LNCaP clone FGC (cell line): ENCODE results near the gene FYN.

ENCODE experiments used
- DNase-seq: peaks from one replicate; pipeline ENCODE4 v3.0.0-alpha.2; 2011; ENCODE audit warnings: low read depth
- H3K4me3 ChIP-seq: 2 replicates; pipeline ENCODE4 v1.5.1; 2011; ENCODE audit warnings: mild to moderate bottlenecking, low read depth, low read length, control low read depth
- TF ChIP-seq, protein P1 (sequence below): IDR thresholded peaks from 2 replicates; pipeline ENCODE4 v1.5.1; 2012; ENCODE audit warnings: mild to moderate bottlenecking; ENCODE audit not compliant: control insufficient read depth, insufficient read depth; ENCODE audit errors: extremely low read depth

The FYN gene

DNA sequence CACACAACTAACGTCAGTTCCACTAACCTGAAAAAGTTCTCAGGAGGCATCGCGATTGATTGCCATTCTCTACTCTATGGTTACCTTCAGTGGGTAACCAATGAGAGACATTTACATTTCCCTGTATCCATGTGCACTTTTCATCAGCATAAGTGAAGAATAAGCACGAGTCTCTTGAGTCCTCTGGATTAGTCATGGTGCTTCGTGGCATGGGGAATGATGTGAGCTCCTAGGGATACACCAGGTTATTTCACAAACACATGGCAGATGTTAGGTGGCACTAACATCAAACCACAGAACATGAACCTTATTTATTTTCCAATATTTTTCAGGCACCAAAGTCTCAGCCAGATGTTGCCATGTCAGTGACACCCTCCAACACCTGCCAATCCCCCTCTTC lies 64.0 kb downstream of the FYN start:
- TF ChIP-seq, protein P1, sequence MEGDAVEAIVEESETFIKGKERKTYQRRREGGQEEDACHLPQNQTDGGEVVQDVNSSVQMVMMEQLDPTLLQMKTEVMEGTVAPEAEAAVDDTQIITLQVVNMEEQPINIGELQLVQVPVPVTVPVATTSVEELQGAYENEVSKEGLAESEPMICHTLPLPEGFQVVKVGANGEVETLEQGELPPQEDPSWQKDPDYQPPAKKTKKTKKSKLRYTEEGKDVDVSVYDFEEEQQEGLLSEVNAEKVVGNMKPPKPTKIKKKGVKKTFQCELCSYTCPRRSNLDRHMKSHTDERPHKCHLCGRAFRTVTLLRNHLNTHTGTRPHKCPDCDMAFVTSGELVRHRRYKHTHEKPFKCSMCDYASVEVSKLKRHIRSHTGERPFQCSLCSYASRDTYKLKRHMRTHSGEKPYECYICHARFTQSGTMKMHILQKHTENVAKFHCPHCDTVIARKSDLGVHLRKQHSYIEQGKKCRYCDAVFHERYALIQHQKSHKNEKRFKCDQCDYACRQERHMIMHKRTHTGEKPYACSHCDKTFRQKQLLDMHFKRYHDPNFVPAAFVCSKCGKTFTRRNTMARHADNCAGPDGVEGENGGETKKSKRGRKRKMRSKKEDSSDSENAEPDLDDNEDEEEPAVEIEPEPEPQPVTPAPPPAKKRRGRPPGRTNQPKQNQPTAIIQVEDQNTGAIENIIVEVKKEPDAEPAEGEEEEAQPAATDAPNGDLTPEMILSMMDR: no peak
- DNase-seq: no peak
- no peak overlapping the region for H3K4me3 ChIP-seq

DNA sequence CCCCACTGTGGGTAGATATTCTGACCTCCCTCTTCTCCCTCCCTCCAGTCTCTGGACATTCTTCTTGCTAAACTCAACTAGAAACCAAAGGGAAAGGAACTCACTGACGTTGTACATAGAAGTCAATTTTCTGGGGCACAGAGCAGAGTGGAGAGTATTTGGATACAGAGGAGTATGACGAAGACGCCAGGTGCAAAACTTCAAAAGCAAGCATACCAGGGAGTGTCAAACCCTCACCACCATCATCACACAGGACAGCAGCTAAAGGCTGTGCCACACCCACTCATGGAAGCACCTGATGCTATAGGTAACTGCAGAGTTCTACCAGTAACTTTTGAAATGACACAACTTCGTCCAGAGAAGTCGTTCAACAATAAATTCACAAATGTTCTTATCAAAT lies 64.8 kb downstream of the FYN start:
- TF ChIP-seq, protein P1: no peak
- no peak overlapping the region for H3K4me3 ChIP-seq
- DNase-seq: no peak

DNA sequence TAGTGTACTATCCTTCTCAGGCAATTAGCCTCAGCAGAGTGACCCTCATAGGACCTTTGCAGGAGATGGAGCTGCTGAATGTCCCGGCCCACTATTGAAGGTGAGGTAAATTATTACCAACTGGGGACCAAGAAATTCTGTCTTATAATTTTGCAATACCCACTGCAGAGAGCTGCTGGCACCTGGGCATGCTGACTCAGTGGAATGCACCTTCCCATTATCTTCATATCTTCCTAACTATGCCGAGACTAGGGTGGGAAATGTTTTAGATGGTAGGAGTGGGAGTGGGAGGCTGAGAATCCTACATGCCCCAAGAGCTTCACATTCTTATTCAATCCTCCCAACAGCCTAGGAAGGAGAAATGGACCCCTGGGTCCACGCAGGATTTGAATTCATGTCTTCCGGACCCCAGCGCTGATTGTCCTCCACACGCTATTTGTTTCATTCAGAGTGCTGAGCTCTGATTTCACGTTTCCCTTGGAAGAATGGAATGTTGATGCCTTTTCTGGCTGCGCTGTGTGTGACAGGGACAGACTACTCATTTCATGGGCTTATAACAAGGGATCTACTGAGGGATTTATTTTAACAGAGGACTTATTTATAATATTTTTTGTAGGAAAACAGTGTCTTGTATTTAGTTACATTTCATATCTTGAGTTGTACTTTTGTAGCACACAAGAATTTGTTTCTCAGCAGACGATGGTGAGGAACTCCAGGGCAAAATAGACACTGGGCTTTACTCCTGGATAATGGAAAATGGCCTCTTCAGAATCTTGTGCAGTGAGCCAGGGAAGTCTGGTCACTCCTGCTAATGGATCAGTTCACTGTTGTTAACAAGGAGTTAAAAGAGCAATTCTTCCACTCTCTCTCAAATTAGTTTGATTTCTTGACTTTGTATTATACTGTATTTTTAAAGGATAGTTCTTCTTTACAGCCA lies 66.4 kb downstream of the FYN start:
- TF ChIP-seq, protein P1: no peak
- H3K4me3 ChIP-seq: no peak overlapping the region
- DNase-seq: no peak

DNA sequence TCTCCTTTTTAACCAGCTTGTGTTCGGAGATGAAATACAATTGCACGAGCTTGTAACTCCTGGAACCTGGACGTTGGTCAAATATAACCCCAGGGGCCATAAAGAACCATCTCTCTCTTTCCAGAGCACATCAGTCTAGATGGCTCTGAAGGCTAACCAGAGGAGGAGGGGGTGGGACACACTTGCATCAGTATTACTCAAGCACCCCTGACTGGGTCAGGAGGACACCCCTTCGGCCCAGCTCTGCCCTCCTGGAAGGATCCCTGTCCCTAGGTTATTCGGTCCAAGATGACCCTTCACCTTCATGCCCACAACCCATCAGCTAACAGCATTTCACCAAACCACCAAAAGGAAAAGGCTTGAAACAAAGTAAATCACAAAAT lies 67.1 kb downstream of the FYN start:
- no peak overlapping the region for H3K4me3 ChIP-seq
- TF ChIP-seq, protein P1: no peak
- DNase-seq: no peak

DNA sequence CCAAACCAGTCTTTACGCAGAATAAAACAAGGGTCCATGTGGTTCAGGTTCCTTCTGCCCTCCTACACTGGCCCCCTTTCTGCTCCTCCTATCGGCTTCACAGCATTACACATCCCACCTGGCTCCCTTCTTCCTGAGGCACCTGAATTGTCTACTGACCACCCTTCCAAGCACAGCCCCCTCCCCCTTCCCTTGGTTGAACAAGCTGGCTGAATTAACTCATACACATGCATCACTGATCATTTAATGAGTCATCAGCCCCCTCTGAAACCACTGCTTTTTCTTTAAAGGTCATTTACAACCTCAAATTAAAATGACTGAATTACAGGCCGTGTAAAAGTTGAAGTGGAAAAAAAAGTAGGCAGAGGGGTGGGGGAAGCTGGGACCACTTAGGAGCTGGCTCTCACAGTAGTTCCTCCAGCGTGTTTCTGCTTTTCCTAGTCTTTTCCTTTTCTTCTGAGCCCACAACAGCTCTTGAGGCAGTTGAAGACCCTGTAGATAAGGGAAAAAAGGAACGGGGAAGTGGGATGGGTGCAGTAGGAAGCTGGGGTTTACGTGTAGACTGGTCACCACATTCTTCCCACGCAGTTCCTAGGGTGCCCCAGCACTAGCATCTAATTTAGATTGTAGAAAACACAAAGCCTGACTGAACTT lies 67.6 kb downstream of the FYN start:
- TF ChIP-seq, protein P1: no peak
- no peak for DNase-seq
- H3K4me3 ChIP-seq: no peak overlapping the region

DNA sequence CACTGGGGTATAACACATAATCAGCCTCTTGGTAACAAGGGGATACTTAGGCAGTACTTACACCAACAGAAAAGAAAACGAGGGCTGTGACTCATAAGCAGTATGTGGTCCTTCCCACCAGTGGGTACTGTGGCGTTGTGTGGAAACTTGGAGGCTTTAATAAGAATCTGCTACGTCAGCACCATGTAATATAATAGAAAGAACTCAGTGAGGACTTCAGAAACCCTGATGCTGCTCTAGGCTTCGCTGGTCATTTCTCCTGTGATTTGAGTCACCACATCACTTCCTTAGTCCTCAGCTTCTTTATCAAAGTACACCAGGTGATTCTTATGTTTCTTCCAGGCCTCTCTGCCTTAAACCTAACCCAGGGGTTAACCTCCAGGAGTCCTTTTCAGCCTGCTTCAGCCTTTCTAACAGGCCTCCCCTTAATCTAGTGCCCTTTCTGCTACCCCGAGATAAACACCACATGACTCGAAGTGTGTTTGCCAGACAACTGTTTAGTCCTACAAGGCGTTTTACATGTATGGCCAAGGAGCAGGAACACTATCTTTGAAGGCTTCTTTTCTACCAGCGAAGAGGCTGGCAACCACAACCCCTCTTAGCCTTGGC lies 68.5 kb downstream of the FYN start:
- DNase-seq: no peak
- TF ChIP-seq, protein P1: no peak
- H3K4me3 ChIP-seq: no peak overlapping the region
